NB4 (cell line): ENCODE results near the gene ZNF319.
A peak's percentile ranks its signal among the peaks of the same experiment; 100 is the strongest.

ENCODE experiments used
- MYC ChIP-seq: IDR thresholded peaks from 2 replicates; pipeline ENCODE4 v1.6.1; 2011; ENCODE audit warnings: low read depth, low read length
- POLR2A ChIP-seq: IDR thresholded peaks from 2 replicates; pipeline ENCODE4 v1.6.1; 2011; ENCODE audit warnings: mild to moderate bottlenecking; ENCODE audit not compliant: insufficient read length; ENCODE audit errors: extremely low read depth
- TF ChIP-seq, protein P1 (sequence below): IDR thresholded peaks from one replicate; pipeline ENCODE4 v1.5.1; 2012; ENCODE audit warnings: low read depth, low read length

DNA sequence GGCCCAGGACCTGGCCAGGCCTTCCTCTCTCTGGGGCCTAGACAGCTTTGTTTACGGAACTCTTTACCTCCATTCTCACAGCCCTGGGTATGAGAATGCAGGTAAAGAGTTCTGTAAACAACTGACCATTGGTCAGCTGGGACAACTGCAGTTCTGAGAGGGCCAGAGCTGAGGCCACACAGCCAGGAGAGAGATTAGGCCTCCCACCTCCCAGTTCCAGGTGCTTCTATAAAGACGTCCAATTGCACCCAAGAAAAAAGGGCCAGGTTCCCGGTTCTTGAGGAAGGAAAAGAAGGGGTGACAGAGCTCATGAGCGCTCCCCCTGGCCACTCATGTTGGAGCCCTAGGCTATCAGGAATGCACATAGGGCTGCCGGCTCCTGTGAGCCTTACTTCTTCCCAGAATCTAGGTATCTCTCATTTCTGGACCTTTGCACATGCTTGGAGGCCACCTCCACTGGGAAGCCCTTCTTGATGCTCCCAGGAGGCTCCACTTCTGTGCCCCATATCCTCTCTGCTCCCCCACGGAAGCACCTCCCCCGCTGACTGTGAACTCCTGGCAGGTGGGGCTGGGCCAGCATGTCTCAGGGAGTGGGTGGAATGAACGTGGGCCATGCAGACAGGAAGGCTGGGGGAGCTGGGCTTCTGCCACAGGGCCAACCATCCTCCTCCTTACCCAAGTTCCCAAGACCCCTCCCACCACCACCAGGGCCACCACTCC, 42.6 kb downstream of the ZNF319 start:
- TF ChIP-seq, protein P1, sequence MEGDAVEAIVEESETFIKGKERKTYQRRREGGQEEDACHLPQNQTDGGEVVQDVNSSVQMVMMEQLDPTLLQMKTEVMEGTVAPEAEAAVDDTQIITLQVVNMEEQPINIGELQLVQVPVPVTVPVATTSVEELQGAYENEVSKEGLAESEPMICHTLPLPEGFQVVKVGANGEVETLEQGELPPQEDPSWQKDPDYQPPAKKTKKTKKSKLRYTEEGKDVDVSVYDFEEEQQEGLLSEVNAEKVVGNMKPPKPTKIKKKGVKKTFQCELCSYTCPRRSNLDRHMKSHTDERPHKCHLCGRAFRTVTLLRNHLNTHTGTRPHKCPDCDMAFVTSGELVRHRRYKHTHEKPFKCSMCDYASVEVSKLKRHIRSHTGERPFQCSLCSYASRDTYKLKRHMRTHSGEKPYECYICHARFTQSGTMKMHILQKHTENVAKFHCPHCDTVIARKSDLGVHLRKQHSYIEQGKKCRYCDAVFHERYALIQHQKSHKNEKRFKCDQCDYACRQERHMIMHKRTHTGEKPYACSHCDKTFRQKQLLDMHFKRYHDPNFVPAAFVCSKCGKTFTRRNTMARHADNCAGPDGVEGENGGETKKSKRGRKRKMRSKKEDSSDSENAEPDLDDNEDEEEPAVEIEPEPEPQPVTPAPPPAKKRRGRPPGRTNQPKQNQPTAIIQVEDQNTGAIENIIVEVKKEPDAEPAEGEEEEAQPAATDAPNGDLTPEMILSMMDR = peak; percentile 4
- TF ChIP-seq MYC (no peak), POLR2A (no peak)
